Gastrocnemius medialis (tissue), 4 donors: ENCODE data around the gene UBE4B. TPM values are rescaled to one million over a fixed set of nuclear protein-coding genes. Genes with fewer than 3 reads are reported as not detected.
"Not testable (repeated sequence)": the region's sequence is repeated elsewhere in the genome, so short reads cannot be mapped to it uniquely, and the experiment has no call there.

Experiments
- ATAC-seq, 2 donors: fragments of 150-250 bp; one replicate each; pipeline ENCODE4 v1.9.1; 2016
- DNase-seq, 2 donors: peaks; one replicate each; pipeline ENCODE4 v3.0.0-alpha.2; 2019
- H3K27ac ChIP-seq, 4 donors: fragments of 200-600 bp; sonication (generic); 1 replicate in 1 of 4; 2 replicates in 3 of 4; pipeline ENCODE4 v1.5.1; 2016 to 2018; ENCODE audit warnings: mild to moderate bottlenecking in 2 of 4, moderate library complexity in 1 of 4
- H3K27me3 ChIP-seq, 3 donors: fragments of 200-600 bp; sonication (generic) in 2 of 3; 1 replicate in 1 of 3; 2 replicates in 2 of 3; pipeline versions ENCODE4 v1.5.1 to v1.6.0; 2016 to 2019; ENCODE audit warnings: mild to moderate bottlenecking in 1 of 3, moderate library complexity in 1 of 3
- H3K36me3 ChIP-seq, 2 donors: fragments of 200-600 bp; sonication (generic) in 1 of 2; one replicate each; pipeline ENCODE4 v1.5.1; 2017 to 2018
- H3K4me1 ChIP-seq, 2 donors: fragments of 200-600 bp; sonication (generic) in 1 of 2; one replicate each; pipeline ENCODE4 v1.5.1; 2016 to 2017; ENCODE audit warnings: mild to moderate bottlenecking in 2 of 2
- H3K4me3 ChIP-seq, 4 donors: fragments of 200-600 bp; sonication (generic) in 3 of 4; 1 replicate in 1 of 4; 2 replicates in 3 of 4; pipeline ENCODE4 v1.5.1; 2016 to 2019; ENCODE audit warnings: mild to moderate bottlenecking in 2 of 4
- H3K9me3 ChIP-seq, 3 donors: fragments of 200-600 bp; sonication (generic) in 2 of 3; 1 replicate in 1 of 3; 2 replicates in 2 of 3; pipeline ENCODE4 v1.5.1; 2016 to 2019
- POLR2A ChIP-seq, 2 donors: fragments of 450-650 bp; IDR thresholded peaks; one replicate each; pipeline ENCODE4 v1.6.1; 2017; ENCODE audit warnings: antibody characterized with exemption in 2 of 2, mild to moderate bottlenecking in 2 of 2, moderate library complexity in 2 of 2
- in situ Hi-C, 4 donors: fragments of 200-750 bp; cut with MboI; loops; one replicate each; pipeline versions ENCODE4 v1.15.0 to v1.8.0; 2017; ENCODE audit warnings: low sequenced_read_pairs in 4 of 4
- intact Hi-C: fragments of 100-400 bp; cut with DNase I; formaldehyde crosslinking; loops from one replicate; pipeline ENCODE4 v1.15.1; 2023; ENCODE audit warnings: low total_unique reads
- total RNA-seq, 4 donors: library from RNA; depleted of rRNA; stranded (reverse); fragments of >200 nt; gene quantifications; one replicate each; pipeline versions ENCODE4 v1.1.0 to v1.2.3, GENCODE V29; 2016
- TF ChIP-seq, protein P1 (sequence below), 5 experiments: fragments of 450-650 bp in 3 of 5; fragments of 200-600 bp in 2 of 5; sonication (generic) in 2 of 5; IDR thresholded peaks in 4 of 5; conservative IDR thresholded peaks in 1 of 5; 1 replicate in 4 of 5; 2 replicates in 1 of 5; pipeline ENCODE4 v1.5.1; 2016 to 2019; ENCODE audit warnings: antibody characterized with exemption in 5 of 5, mild to moderate bottlenecking in 3 of 5, moderate library complexity in 3 of 5

Gene UBE4B
- total RNA-seq, 4 donors from 2014 or later = 42.6 to 143 (median 98.2) TPM

DNA sequence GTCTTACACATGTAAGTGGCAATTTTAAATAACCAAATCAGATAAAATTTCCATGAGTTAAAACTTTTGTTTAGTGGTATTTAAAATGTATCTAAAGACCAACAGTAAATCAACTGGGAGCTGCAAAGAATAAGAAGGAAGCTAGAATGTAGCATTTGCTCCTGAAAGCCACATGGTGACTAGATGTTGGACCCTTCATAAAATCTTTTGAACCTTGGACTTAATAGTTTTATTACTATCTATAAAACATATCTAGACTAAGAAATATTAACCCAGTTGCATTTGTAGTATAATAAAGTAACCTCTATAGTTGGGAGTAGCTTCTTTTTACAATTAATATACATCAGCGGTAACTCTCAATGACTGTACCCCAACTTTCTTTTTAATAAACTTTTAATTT, 72.1 kb downstream of the UBE4B start:
- ATAC-seq (no peak), DNase-seq (no peak)
- H3K9me3 ChIP-seq = no peaks in the 10 kb centered on the region
- in situ Hi-C loops (no loop called here), intact Hi-C loops (loop anchor here (5.0 kb wide), 3 partner anchors 38 to 73 kb away; partner anchors contain the start of gene UBE4B)
- peaks cover 0 to 49% of the 10 kb centered on the region in 2 donors for H3K36me3 ChIP-seq
- H3K27me3 ChIP-seq = no peaks in the 10 kb centered on the region
- H3K4me3 ChIP-seq = no peak overlapping the region
- TF ChIP-seq, protein P1, sequence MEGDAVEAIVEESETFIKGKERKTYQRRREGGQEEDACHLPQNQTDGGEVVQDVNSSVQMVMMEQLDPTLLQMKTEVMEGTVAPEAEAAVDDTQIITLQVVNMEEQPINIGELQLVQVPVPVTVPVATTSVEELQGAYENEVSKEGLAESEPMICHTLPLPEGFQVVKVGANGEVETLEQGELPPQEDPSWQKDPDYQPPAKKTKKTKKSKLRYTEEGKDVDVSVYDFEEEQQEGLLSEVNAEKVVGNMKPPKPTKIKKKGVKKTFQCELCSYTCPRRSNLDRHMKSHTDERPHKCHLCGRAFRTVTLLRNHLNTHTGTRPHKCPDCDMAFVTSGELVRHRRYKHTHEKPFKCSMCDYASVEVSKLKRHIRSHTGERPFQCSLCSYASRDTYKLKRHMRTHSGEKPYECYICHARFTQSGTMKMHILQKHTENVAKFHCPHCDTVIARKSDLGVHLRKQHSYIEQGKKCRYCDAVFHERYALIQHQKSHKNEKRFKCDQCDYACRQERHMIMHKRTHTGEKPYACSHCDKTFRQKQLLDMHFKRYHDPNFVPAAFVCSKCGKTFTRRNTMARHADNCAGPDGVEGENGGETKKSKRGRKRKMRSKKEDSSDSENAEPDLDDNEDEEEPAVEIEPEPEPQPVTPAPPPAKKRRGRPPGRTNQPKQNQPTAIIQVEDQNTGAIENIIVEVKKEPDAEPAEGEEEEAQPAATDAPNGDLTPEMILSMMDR (IDR thresholded peaks at IDR 0.05 in 4 of 5, conservative IDR thresholded peaks at IDR 0.05 in 1 of 5) = no peak
- no peak for TF ChIP-seq POLR2A (IDR thresholded peaks at IDR 0.05)
- H3K27ac ChIP-seq = peak overlapping the region; percentile 79 to 90 (median 87)
- peaks cover 28 to 36% of the 10 kb centered on the region in 2 donors for H3K4me1 ChIP-seq

DNA sequence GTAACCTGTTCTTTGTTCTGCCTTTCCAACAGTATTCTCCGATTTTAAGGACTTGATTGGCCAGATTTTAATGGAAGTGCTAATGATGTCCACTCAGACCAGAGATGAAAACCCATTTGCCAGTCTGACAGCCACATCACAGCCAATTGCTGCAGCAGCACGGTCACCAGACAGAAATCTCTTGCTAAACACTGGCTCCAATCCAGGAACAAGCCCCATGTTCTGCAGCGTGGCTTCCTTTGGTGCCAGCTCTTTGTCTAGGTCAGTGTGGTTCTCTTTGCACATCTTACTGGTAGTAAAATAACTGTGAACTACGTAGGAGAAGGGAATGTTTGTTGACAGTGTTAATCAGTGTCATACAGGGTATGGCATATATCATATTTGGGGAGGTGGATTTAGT, 72.7 kb downstream of the UBE4B start:
- DNase-seq (peak; percentile 59 to 76), ATAC-seq (peak; percentile 67 to 78)
- peaks cover 0 to 50% of the 10 kb centered on the region in 2 donors for H3K36me3 ChIP-seq
- in situ Hi-C loops = no loop called here
- TF ChIP-seq, protein P1 (IDR thresholded peaks at IDR 0.05 in 4 of 5, conservative IDR thresholded peaks at IDR 0.05 in 1 of 5) = no peak
- no peaks in the 10 kb centered on the region for H3K27me3 ChIP-seq
- H3K4me1 ChIP-seq = peaks cover 28 to 36% of the 10 kb centered on the region in 2 donors
- peak overlapping the region; percentile 79 to 90 (median 87) for H3K27ac ChIP-seq
- no peak overlapping the region for H3K4me3 ChIP-seq
- intact Hi-C loops = loop anchor here (5.0 kb wide), 3 partner anchors 38 to 73 kb away; partner anchors contain the start of gene UBE4B
- H3K9me3 ChIP-seq = no peaks in the 10 kb centered on the region

DNA sequence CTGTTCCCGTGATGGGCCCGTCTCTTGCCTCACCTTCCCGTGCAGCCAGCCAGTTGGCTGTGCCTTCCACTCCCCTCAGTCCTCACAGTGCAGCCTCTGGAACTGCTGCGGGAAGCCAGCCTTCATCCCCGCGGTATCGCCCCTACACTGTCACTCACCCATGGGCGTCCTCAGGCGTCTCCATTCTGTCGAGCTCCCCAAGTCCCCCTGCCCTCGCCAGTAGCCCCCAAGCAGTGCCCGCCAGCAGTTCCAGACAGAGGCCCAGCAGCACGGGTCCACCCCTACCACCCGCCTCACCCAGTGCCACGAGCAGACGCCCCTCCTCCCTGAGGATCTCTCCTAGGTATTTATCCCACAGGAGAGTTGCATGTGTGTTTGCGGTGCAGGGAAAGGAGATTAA, 73.5 kb downstream of the UBE4B start:
- H3K36me3 ChIP-seq = peaks cover 0 to 47% of the 10 kb centered on the region in 2 donors
- intact Hi-C loops (loop anchor here (5.0 kb wide), 3 partner anchors 39 to 74 kb away; partner anchors contain the start of gene UBE4B), in situ Hi-C loops (no loop called here)
- TF ChIP-seq, protein P1 (IDR thresholded peaks at IDR 0.05 in 4 of 5, conservative IDR thresholded peaks at IDR 0.05 in 1 of 5) = no peak
- no peak for TF ChIP-seq POLR2A (IDR thresholded peaks at IDR 0.05)
- no peak overlapping the region for H3K4me3 ChIP-seq
- H3K4me1 ChIP-seq = peaks cover 28 to 36% of the 10 kb centered on the region in 2 donors
- H3K27me3 ChIP-seq = no peaks in the 10 kb centered on the region
- peak overlapping the region; percentile 79 to 90 (median 87) for H3K27ac ChIP-seq
- DNase-seq (no peak), ATAC-seq (no peak)
- H3K9me3 ChIP-seq = no peaks in the 10 kb centered on the region

- DNase-seq = no peak
- H3K4me3 ChIP-seq = no peak overlapping the region
- intact Hi-C loops (loop anchor here (5.0 kb wide), 3 partner anchors 40 to 75 kb away; partner anchors contain the start of gene UBE4B), in situ Hi-C loops (no loop called here)
- no peaks in the 10 kb centered on the region for H3K9me3 ChIP-seq
- TF ChIP-seq, protein P1 (IDR thresholded peaks at IDR 0.05 in 4 of 5, conservative IDR thresholded peaks at IDR 0.05 in 1 of 5) = no peak
- TF ChIP-seq POLR2A (IDR thresholded peaks at IDR 0.05) = no peak
- H3K27ac ChIP-seq = peak overlapping the region; percentile 79 to 90 (median 87)
- no peak for ATAC-seq
- no peaks in the 10 kb centered on the region for H3K27me3 ChIP-seq
- peaks cover 0 to 51% of the 10 kb centered on the region in 2 donors for H3K36me3 ChIP-seq
- H3K4me1 ChIP-seq = peaks cover 28 to 36% of the 10 kb centered on the region in 2 donors
Observed at GRCh38 chr1:10106756-10107475, 74.2 kb downstream of the UBE4B start.

- Histone ChIP-seq H3K27ac (peak overlapping the region; percentile 79 to 90 (median 87)), H3K36me3 (peaks cover 0 to 50% of the 10 kb centered on the region in 2 donors), H3K4me1 (peaks cover 28 to 36% of the 10 kb centered on the region in 2 donors)
- H3K4me3 ChIP-seq, H3K27me3 ChIP-seq, DNase-seq, H3K9me3 ChIP-seq, in situ Hi-C loops, ATAC-seq: not testable (repeated sequence)
- intact Hi-C loops = loop anchor here (5.0 kb wide), 3 partner anchors 40 to 75 kb away; partner anchors contain the start of gene UBE4B
Observed at GRCh38 chr1:10107476-10107847, 74.7 kb downstream of the UBE4B start.
